Stimulated activated CD4-positive, alpha-beta T cell treated with anti-CD3 and anti-CD28 coated beads, Interleukin-4, amount 100 ng/mL, for 24 hours (primary cell): ENCODE measurements around the gene CELF2.

ENCODE experiments used
- DNase-seq: peaks from one replicate; pipeline ENCODE4 v3.0.0-alpha.2; 2020

Gene CELF2

DNA sequence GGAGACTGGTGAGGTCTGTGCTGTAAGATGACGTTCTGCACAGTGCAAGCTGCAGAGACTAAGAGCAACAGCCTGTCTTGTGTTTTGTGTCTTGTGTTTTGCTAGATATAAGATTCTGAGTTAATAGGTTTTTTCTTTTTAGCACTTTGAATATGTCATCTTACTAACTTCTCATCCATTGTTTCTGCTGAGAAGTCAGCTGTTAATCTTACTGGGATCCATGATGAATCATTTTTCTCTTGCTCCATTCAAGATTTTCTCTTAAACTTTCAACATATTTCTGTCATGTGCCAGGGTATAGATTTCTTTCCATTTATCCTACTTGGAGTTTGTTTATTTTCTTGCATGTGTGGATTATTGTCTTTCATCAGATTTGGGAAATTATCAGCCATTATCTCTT lies 290.3 kb downstream of the CELF2 start:
- DNase-seq = no peak

DNA sequence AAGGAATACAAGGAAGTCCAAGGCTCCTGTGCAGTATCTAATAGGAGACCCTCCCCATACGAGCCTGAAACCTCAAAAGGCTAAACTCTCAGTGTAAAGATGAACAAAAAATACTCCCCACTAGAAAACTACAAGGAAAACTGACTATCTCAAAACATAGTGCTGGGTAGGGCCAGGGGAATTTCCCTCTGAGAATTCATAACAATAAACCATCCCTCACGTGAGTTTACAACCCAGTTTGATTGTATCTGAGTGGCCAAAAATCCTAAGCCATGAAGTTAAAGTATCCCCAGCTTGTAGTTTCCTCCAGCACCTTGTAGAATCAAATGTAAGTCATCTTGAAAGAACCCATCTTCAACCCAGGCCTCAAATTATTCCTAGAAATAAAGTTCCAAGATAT lies 293.4 kb downstream of the CELF2 start:
- DNase-seq = no peak

- no peak for DNase-seq
These were observed 295.8 kb downstream of the CELF2 start for GRCh38 chr10:11313463-11313862.

- DNase-seq = no peak
These were observed 300.4 kb downstream of the CELF2 start for GRCh38 chr10:11317936-11318670.

DNA sequence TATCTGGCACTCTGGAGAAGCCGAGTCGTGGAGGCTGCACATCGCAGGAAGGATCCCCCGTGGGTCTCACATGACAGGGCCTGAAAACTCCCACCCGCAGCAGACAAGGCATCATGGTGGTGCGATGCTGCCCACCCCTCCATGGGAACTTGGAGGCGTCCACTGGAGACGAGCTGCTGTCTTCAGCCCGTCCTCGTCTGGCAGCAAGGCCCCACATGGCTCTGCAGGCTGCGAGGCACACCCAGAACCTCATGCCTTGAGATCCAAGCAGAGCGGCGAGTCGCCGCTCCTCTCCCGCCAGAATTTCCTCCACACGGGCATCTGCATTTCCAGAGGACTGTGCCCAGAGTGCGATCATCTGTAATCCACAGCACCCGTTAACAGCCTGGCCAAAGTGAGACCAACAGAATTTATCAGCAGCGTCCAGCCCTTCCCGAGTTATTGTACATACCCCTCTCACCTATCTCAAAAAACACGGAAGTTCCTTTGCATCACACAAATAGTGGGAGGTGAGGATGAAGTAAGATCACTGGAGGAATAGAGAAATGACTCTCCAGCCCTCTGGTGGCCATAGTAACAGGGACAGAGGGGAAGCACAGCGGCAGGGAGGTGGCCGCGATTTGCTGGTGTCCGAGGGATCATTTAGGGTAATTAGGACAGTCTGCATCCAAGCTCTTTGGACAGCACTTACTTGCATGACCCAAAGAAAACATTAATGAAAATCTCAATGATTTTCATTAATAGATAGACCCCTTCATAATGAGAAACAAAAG lies 301.3 kb downstream of the CELF2 start:
- no peak for DNase-seq

DNA sequence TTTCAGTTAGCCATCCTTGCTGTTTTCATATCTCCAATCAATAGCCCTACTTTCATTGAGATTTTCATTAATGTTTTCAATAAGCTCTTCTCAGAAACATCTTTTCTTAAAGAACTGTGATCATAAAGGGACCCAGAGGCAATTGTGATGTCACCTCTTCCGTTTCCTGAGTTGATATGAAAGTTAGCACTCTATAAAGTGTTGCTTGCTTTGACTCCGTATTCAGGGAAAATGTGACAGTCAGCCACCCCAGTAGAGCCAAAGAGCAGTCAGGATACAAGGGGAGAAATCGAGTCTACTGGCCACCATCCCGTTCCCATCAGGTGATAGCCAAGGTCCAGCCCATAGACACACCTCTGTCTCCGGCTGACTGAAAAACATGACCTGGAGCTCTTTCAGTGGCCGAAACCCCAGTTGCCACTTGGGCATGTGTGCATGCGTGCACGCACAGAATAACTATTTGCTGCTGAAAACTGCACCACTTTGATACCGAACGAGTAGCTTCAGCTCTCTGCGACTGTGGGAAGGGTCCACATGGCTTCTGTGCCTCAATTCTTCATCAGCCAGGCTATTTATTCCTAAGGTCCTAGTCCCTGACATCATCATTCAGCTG lies 302.4 kb downstream of the CELF2 start:
- no peak for DNase-seq

- DNase-seq = no peak
These were observed 303.3 kb downstream of the CELF2 start for GRCh38 chr10:11320809-11321520.

- DNase-seq = no peak
These were observed 305.0 kb downstream of the CELF2 start for GRCh38 chr10:11322698-11323097.

DNA sequence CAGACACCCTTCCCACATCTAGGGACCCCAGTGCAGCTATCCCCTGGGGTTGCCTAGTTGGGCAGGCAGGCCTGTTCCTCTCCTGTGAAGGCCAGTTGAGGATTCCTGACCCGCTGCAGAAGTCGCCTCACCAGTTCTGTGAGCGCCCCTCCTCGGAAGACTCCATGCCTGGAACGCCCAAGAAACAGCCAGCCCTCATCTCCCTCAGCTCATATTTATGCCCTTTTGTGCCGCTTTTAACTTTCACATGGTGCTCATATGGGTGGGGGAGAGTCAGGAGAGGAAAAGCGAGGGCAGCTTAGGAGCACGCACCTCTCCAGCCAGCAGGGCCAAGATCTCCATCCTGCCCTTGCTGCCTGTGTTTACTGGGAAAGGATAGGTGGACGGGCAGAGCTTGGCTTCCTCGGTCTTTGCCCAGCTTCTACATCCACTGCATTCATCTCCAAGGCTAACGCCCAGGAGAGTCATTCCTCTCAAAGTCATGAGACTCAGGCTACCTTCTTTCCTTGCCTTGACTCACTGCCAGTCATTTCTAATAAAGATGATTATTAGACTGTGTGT lies 307.2 kb downstream of the CELF2 start:
- DNase-seq = no peak

- no peak for DNase-seq
These were observed 308.1 kb downstream of the CELF2 start for GRCh38 chr10:11325817-11326216.

GRCh38 chr10:11326241-11326640 lies 308.6 kb downstream of the CELF2 start:
- no peak for DNase-seq

- no peak for DNase-seq
These were observed 309.4 kb downstream of the CELF2 start for GRCh38 chr10:11326913-11327616.

- DNase-seq = no peak
These were observed 310.8 kb downstream of the CELF2 start for GRCh38 chr10:11328264-11329061.

- no peak for DNase-seq
These were observed 311.5 kb downstream of the CELF2 start for GRCh38 chr10:11329062-11329673.

GRCh38 chr10:11330383-11331045 lies 312.8 kb downstream of the CELF2 start:
- no peak for DNase-seq

DNA sequence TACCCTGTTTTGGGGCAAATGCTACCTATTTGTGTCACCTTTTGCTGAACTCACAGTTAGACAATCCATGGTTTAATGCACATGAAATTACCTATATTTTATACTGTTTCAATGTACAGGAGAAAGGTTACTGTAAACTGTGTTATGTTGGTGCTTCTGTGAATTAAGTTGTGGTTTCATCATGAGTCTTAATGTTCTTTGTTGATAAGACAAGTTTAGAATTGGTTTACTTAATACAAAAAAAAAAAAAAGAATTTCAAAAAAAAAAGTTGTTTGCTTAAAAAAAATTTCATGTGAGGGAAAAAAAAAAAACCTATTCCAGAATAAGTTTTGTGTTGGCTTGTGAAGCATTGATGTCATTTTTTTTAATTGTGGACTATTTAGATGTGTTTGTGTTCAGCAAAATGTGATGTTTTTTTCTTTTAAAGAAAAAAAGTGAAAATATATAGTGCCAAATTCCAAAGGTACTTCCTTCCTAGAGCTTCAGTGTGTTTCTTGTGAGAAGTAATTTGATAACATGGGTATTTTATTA lies 313.4 kb downstream of the CELF2 start:
- DNase-seq = no peak

DNA sequence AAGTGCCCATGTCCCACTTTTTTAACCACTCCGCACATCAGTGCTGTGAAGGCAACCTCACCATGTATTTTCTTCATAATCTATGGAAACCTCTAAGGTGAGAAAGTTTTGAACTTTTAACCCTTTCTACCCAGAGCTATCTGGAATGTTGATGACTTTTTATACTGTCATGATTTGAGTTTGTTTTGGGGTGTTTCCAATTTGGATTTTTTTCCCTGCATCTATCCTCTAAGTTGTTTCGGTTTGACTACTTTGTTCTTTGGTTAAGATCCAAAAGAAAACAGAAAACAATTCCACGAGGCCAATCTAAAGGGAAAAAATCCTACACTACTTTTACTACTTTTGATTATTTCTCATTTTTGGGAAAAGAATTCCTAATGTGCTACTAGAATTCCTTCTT lies 314.1 kb downstream of the CELF2 start:
- no peak for DNase-seq

DNA sequence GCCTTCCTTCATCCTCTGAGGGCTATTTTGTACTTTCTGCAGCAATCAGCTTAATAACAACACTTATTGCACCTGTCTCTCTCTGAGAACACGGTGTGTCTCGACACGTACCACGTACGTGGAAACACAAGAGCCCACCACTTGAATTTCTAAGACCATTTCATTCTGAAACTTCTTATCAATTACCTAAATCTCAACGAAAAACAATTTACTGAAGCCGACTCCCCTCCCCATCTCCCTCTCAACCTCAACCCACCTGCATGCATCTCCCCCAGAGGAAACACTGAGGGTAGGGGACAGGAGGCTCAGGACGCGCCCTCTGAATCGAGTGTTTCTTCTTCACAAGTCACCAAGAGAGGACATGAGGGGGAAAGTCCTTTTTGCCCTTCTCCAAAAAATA lies 315.2 kb downstream of the CELF2 start:
- no peak for DNase-seq

- no peak for DNase-seq
These were observed 316.8 kb downstream of the CELF2 start for GRCh38 chr10:11334436-11334835.

- DNase-seq = no peak
These were observed 317.5 kb downstream of the CELF2 start for GRCh38 chr10:11335167-11335652.
